Prostate gland (tissue), 2 donors: ENCODE results near the gene GRHL1.

Experiments used
- CTCF ChIP-seq, 4 experiments: fragments of 200-600 bp in 2 of 4; fragments of 450-650 bp in 2 of 4; sonication (generic) in 2 of 4; IDR thresholded peaks; 1 replicate in 3 of 4; 2 replicates in 1 of 4; pipeline ENCODE4 v1.5.1; 2016 to 2019; ENCODE audit warnings: antibody characterized with exemption in 4 of 4, mild to moderate bottlenecking in 2 of 4, moderate library complexity in 2 of 4
- POLR2A ChIP-seq: fragments of 450-650 bp; IDR thresholded peaks from one replicate; pipeline ENCODE4 v1.6.1; 2016; ENCODE audit warnings: antibody characterized with exemption, mild to moderate bottlenecking
- POLR2AphosphoS5 ChIP-seq: sonication (generic); formaldehyde crosslinking; IDR thresholded peaks from one replicate; pipeline ENCODE4 v1.6.1; 2017; ENCODE audit warnings: antibody characterized with exemption

GRCh38 chr2:9980520-9980919 lies 29.0 kb downstream of the GRHL1 start:
- TF ChIP-seq CTCF (IDR thresholded peaks at IDR 0.05) (no peak), POLR2AphosphoS5 (no peak), POLR2A (no peak)
